CD4-positive, CD25-positive, alpha-beta regulatory T cell (primary cell): ENCODE results near the gene SPIN2B. TPM values are rescaled to one million over a fixed set of nuclear protein-coding genes. Genes with fewer than 3 reads are reported as not detected.

Source experiments
- polyA plus RNA-seq, 4 donors: library from polyadenylated mRNA; unstranded; fragments of 300-500 nt; fragmentation: Illumina TruSeq; gene quantifications; one replicate each; pipeline ENCODE4 v1.2.3, GENCODE V29; 2021
- total RNA-seq: library from RNA; stranded (reverse); gene quantifications from one replicate; pipeline ENCODE4 v1.2.3, GENCODE V29; 2022

SPIN2B gene
- total and polyA plus RNA-seq, 5 donors from 2014 or later: 11.3 to 25.2 (median 19.0) TPM

Other genes starting within 250 kb of the SPIN2B start
- 6.9 TPM for gene SPIN3, start 126.0 kb downstream of the SPIN2B start, total RNA-seq
- gene SPIN3, start 126.0 kb downstream of the SPIN2B start, polyA plus RNA-seq: 1 to 10 TPM; 4.4 to 5.9 (median 5.7) TPM
- 0.81 TPM for gene SPIN2A, start 15.8 kb upstream of the SPIN2B start, total RNA-seq
- under 1 TPM in 3 of 4 donors, not detected in 1; 0.10 to 0.44 (median 0.14) TPM for gene SPIN2A, start 15.8 kb upstream of the SPIN2B start, polyA plus RNA-seq
- 15.5 TPM for gene FAAH2, start 165.2 kb upstream of the SPIN2B start, total RNA-seq
- 10 to 100 TPM; 10.8 to 21.6 (median 13.7) TPM for gene FAAH2, start 165.2 kb upstream of the SPIN2B start, polyA plus RNA-seq